Kidney (tissue), 14 donors: ENCODE results near the gene INTS1. TPM values are rescaled to one million over a fixed set of nuclear protein-coding genes. Genes with fewer than 3 reads are reported as not detected.

Experiments used
- DNase-seq, 5 donors: peaks; one replicate each; pipeline ENCODE4 v3.0.0-alpha.2; 2013 to 2020
- FAIRE-seq: peaks from 2 replicates; lab custom pipeline; 2012; peaks lifted over from hg19 to GRCh38; lab: Jason Lieb, UNC
- H3K27ac ChIP-seq, 2 donors: one replicate each; pipeline ENCODE4 v1.7.0; 2013; ENCODE audit warnings: low read depth in 2 of 2, low read length in 2 of 2, inconsistent platforms in 1 of 2
- H3K27me3 ChIP-seq: one replicate; pipeline ENCODE4 v1.7.1; 2013; ENCODE audit warnings: low read length, inconsistent platforms; ENCODE audit not compliant: control insufficient read depth, insufficient read depth
- H3K36me3 ChIP-seq, 3 donors: one replicate each; pipeline versions ENCODE4 v1.7.0 to v1.7.1; 2013; ENCODE audit warnings: low read length in 3 of 3, control low read depth in 1 of 3, inconsistent platforms in 1 of 3; ENCODE audit not compliant: insufficient read depth in 3 of 3, control insufficient read depth in 2 of 3
- H3K4me1 ChIP-seq, 3 donors: one replicate each; pipeline versions ENCODE4 v1.7.0 to v1.7.1; 2013; ENCODE audit warnings: low read length in 3 of 3, inconsistent platforms in 1 of 3, low read depth in 1 of 3; ENCODE audit not compliant: control insufficient read depth in 2 of 3, insufficient read depth in 2 of 3
- H3K4me3 ChIP-seq, 3 donors: one replicate each; pipeline versions ENCODE4 v1.7.0 to v1.8.1; 2013; ENCODE audit warnings: low read length in 3 of 3, control low read depth in 1 of 3, inconsistent platforms in 1 of 3
- H3K9ac ChIP-seq, 3 donors: one replicate each; pipeline versions ENCODE4 v1.7.0 to v1.7.1; 2013; ENCODE audit warnings: low read length in 3 of 3, control low read depth in 1 of 3, inconsistent platforms in 1 of 3
- H3K9me3 ChIP-seq, 3 donors: one replicate each; pipeline versions ENCODE4 v1.7.0 to v1.7.1; 2013; ENCODE audit warnings: low read length in 3 of 3, control low read depth in 1 of 3, inconsistent platforms in 1 of 3; ENCODE audit not compliant: control insufficient read depth in 2 of 3, insufficient read depth in 1 of 3
- CTCF ChIP-seq: IDR thresholded peaks from 3 replicates; pipeline ENCODE4 v1.5.1; 2012; ENCODE audit warnings: mild to moderate bottlenecking, moderate library complexity, borderline replicate concordance; ENCODE audit not compliant: insufficient read depth; ENCODE audit errors: extremely low read depth
- intact Hi-C: fragments of 100-400 bp; cut with DNase I; formaldehyde crosslinking; loops from one replicate; pipeline ENCODE4 v1.11.1; 2022
- polyA plus RNA-seq: library from polyadenylated mRNA; stranded (reverse); fragments of 350-450 nt; fragmentation: Illumina TruSeq; extraction: RNeasy Lipid Tissue Mini Kit (QIAGEN cat#74804); gene quantifications from one replicate; pipeline ENCODE4 v1.2.3, GENCODE V29; 2014; ENCODE audit warnings: low read depth, low replicate concordance; ENCODE audit not compliant: insufficient read depth
- total RNA-seq: library from RNA; stranded (reverse); fragmentation: NEBNext Ultra II Directional; extraction: Animal tissue kit (Norgen Biotek cat#: 25700); gene quantifications from one replicate; pipeline ENCODE4 v1.2.1, GENCODE V29; 2021
- donor health status: control.
- donor health status: control.
- donor health status: control.
- donor health status: control.
- donor health status: control.
- donor health status: DM: yes; HTN: yes; CAD: no.
- donor health status: Normal renal cell carcinoma (clear cell type).

INTS1 gene
- total and polyA plus RNA-seq, 2 donors from 2014 or later, result 62.8 to 91.3 TPM

GRCh38 chr7:1546909-1547776 is 43.0 kb upstream of the INTS1 start:
- H3K4me1 ChIP-seq, result peaks cover 0 to 8% (median 0%) of the 10 kb centered on the region in 3 donors

GRCh38 chr7:1546274-1546908 is 42.2 kb upstream of the INTS1 start:
- H3K9me3 ChIP-seq, result no peaks in the 10 kb centered on the region
- DNase-seq (peak in 1 of 5 donors; percentile 43), FAIRE-seq (no peak)
- H3K9ac ChIP-seq, result no peak overlapping the region
- H3K27ac ChIP-seq, result no peak overlapping the region
- H3K36me3 ChIP-seq, result peaks cover 0 to 3% (median 0%) of the 10 kb centered on the region in 3 donors
- H3K4me3 ChIP-seq, result no peak overlapping the region
- no peak for TF ChIP-seq CTCF
- H3K4me1 ChIP-seq, result peaks cover 0 to 8% (median 0%) of the 10 kb centered on the region in 3 donors
- intact Hi-C loops, result no loop called here
- no peaks in the 10 kb centered on the region for H3K27me3 ChIP-seq

More at GRCh38 chr7:1546909-1547776, 43.0 kb upstream of the INTS1 start:
- H3K9ac ChIP-seq, result no peak overlapping the region
- intact Hi-C loops, result no loop called here
- H3K27ac ChIP-seq, result no peak overlapping the region
- peaks cover 0 to 3% (median 0%) of the 10 kb centered on the region in 3 donors for H3K36me3 ChIP-seq
- DNase-seq (peak in 2 of 5 donors; percentile 46 to 75), FAIRE-seq (no peak)
- H3K4me3 ChIP-seq, result no peak overlapping the region
- no peak for TF ChIP-seq CTCF
- no peaks in the 10 kb centered on the region for H3K27me3 ChIP-seq
- no peaks in the 10 kb centered on the region for H3K9me3 ChIP-seq

GRCh38 chr7:1545417-1546246 is 41.4 kb upstream of the INTS1 start:
- H3K36me3 ChIP-seq, result peaks cover 0 to 3% (median 0%) of the 10 kb centered on the region in 3 donors
- H3K9ac ChIP-seq, result no peak overlapping the region
- TF ChIP-seq CTCF, result no peak
- no peaks in the 10 kb centered on the region for H3K27me3 ChIP-seq
- FAIRE-seq (no peak), DNase-seq (peak in 1 of 5 donors; percentile 49)
- H3K27ac ChIP-seq, result no peak overlapping the region
- intact Hi-C loops, result no loop called here
- no peaks in the 10 kb centered on the region for H3K9me3 ChIP-seq
- peaks cover 0 to 8% (median 0%) of the 10 kb centered on the region in 3 donors for H3K4me1 ChIP-seq
- no peak overlapping the region for H3K4me3 ChIP-seq
